HEK293 (cell line): Measurements from ENCODE around the gene ITSN1.

Source experiments
- KLF17 ChIP-seq: fragments of 450-650 bp; formaldehyde crosslinking; IDR thresholded peaks from 2 replicates; pipeline ENCODE4 v1.5.1; 2016; ENCODE audit warnings: missing biosample characterization, missing genetic modification characterization
- KLF7 ChIP-seq: fragments of 450-650 bp; formaldehyde crosslinking; IDR thresholded peaks from 2 replicates; pipeline ENCODE4 v1.5.1; 2016; ENCODE audit warnings: missing biosample characterization, missing genetic modification characterization, borderline replicate concordance
- PATZ1 ChIP-seq: fragments of 450-650 bp; formaldehyde crosslinking; IDR thresholded peaks from 2 replicates; pipeline ENCODE4 v1.5.1; 2016; ENCODE audit warnings: missing biosample characterization, missing genetic modification characterization
- PRDM1 ChIP-seq: fragments of 450-650 bp; formaldehyde crosslinking; IDR thresholded peaks from 2 replicates; pipeline ENCODE4; 2016; ENCODE audit warnings: missing biosample characterization, missing genetic modification characterization
- SALL2 ChIP-seq: fragments of 450-650 bp; formaldehyde crosslinking; IDR thresholded peaks from 2 replicates; pipeline ENCODE4 v1.5.0; 2017; ENCODE audit warnings: missing biosample characterization, mild to moderate bottlenecking, missing genetic modification characterization, borderline replicate concordance
- ZBTB49 ChIP-seq: fragments of 450-650 bp; formaldehyde crosslinking; IDR thresholded peaks from 2 replicates; pipeline ENCODE4 v1.5.1; 2016; ENCODE audit warnings: missing biosample characterization, missing genetic modification characterization, low read depth
- ZBTB6 ChIP-seq: fragments of 450-650 bp; formaldehyde crosslinking; IDR thresholded peaks from 2 replicates; pipeline ENCODE4 v1.5.1; 2017; ENCODE audit warnings: missing biosample characterization, missing genetic modification characterization
- ZFP41 ChIP-seq: fragments of 450-650 bp; formaldehyde crosslinking; IDR thresholded peaks from 2 replicates; pipeline ENCODE4 v1.5.1; 2016; ENCODE audit warnings: missing biosample characterization, missing genetic modification characterization, borderline replicate concordance
- ZNF10 ChIP-seq: fragments of 450-650 bp; formaldehyde crosslinking; IDR thresholded peaks from 2 replicates; pipeline ENCODE4 v1.5.1; 2017; ENCODE audit warnings: missing biosample characterization, missing genetic modification characterization
- ZNF157 ChIP-seq: fragments of 450-650 bp; formaldehyde crosslinking; IDR thresholded peaks from 2 replicates; pipeline ENCODE4 v1.5.1; 2016; ENCODE audit warnings: missing biosample characterization, missing genetic modification characterization
- ZNF184 ChIP-seq: fragments of 450-650 bp; IDR thresholded peaks from 2 replicates; pipeline ENCODE4 v1.5.1; 2018; ENCODE audit warnings: missing biosample characterization, mild to moderate bottlenecking, missing genetic modification characterization
- ZNF211 ChIP-seq: fragments of 450-650 bp; formaldehyde crosslinking; IDR thresholded peaks from 2 replicates; pipeline ENCODE4 v1.5.1; 2016; ENCODE audit warnings: low read depth, missing biosample characterization, missing genetic modification characterization
- ZNF214 ChIP-seq: fragments of 450-650 bp; formaldehyde crosslinking; IDR thresholded peaks from 2 replicates; pipeline ENCODE4 v1.5.1; 2017; ENCODE audit warnings: missing biosample characterization, mild to moderate bottlenecking, missing genetic modification characterization, borderline replicate concordance
- ZNF292 ChIP-seq: fragments of 450-650 bp; formaldehyde crosslinking; IDR thresholded peaks from 2 replicates; pipeline ENCODE4 v1.5.1; 2016; ENCODE audit warnings: low read depth, missing biosample characterization, missing genetic modification characterization, borderline replicate concordance
- ZNF324 ChIP-seq: fragments of 450-650 bp; formaldehyde crosslinking; IDR thresholded peaks from 2 replicates; pipeline ENCODE4 v1.5.1; 2016; ENCODE audit warnings: missing biosample characterization, missing genetic modification characterization
- ZNF37A ChIP-seq: fragments of 450-650 bp; IDR thresholded peaks from 2 replicates; pipeline ENCODE4 v1.5.1; 2018; ENCODE audit warnings: missing biosample characterization, missing genetic modification characterization
- ZNF404 ChIP-seq: fragments of 450-650 bp; formaldehyde crosslinking; IDR thresholded peaks from 2 replicates; pipeline ENCODE4 v1.5.1; 2017; ENCODE audit warnings: missing biosample characterization, missing genetic modification characterization
- ZNF416 ChIP-seq: fragments of 450-650 bp; formaldehyde crosslinking; IDR thresholded peaks from 2 replicates; pipeline ENCODE4 v1.5.1; 2016; ENCODE audit warnings: missing biosample characterization, missing genetic modification characterization
- ZNF449 ChIP-seq: fragments of 450-650 bp; formaldehyde crosslinking; IDR thresholded peaks from 2 replicates; pipeline ENCODE4 v1.5.1; 2017; ENCODE audit warnings: missing biosample characterization, mild to moderate bottlenecking, missing genetic modification characterization, moderate library complexity
- ZNF561 ChIP-seq: fragments of 450-650 bp; IDR thresholded peaks from 2 replicates; pipeline ENCODE4 v1.5.1; 2018; ENCODE audit warnings: missing biosample characterization, missing genetic modification characterization, borderline replicate concordance
- ZNF621 ChIP-seq: fragments of 450-650 bp; formaldehyde crosslinking; IDR thresholded peaks from 2 replicates; pipeline ENCODE4 v1.5.1; 2017; ENCODE audit warnings: missing biosample characterization, missing genetic modification characterization
- ZNF626 ChIP-seq: fragments of 450-650 bp; sonication (Bioruptor Pico); formaldehyde crosslinking; IDR thresholded peaks from 2 replicates; pipeline ENCODE4 v1.5.1; 2018; ENCODE audit warnings: missing biosample characterization, missing genetic modification characterization, inconsistent platforms
- ZNF629 ChIP-seq: fragments of 450-650 bp; formaldehyde crosslinking; IDR thresholded peaks from 2 replicates; pipeline ENCODE4 v1.5.1; 2017; ENCODE audit warnings: missing biosample characterization, missing genetic modification characterization
- ZNF645 ChIP-seq: fragments of 450-650 bp; formaldehyde crosslinking; IDR thresholded peaks from 2 replicates; pipeline ENCODE4; 2016; ENCODE audit warnings: missing biosample characterization, missing genetic modification characterization
- ZNF664 ChIP-seq: fragments of 450-650 bp; formaldehyde crosslinking; IDR thresholded peaks from 2 replicates; pipeline ENCODE4 v1.5.1; 2016; ENCODE audit warnings: missing biosample characterization, missing genetic modification characterization
- ZNF768 ChIP-seq: fragments of 450-650 bp; formaldehyde crosslinking; IDR thresholded peaks from 2 replicates; pipeline ENCODE4 v1.5.1; 2018; ENCODE audit warnings: missing biosample characterization, mild to moderate bottlenecking, missing genetic modification characterization
- ZNF777 ChIP-seq: fragments of 450-650 bp; formaldehyde crosslinking; IDR thresholded peaks from 2 replicates; pipeline ENCODE4 v1.5.1; 2017; ENCODE audit warnings: missing biosample characterization, missing genetic modification characterization, borderline replicate concordance
- ZNF785 ChIP-seq: fragments of 450-650 bp; formaldehyde crosslinking; IDR thresholded peaks from 2 replicates; pipeline ENCODE4 v1.5.1; 2016; ENCODE audit warnings: missing biosample characterization, missing genetic modification characterization
- TF ChIP-seq, protein P1 (sequence below): fragments of 450-650 bp; IDR thresholded peaks from 2 replicates; pipeline ENCODE4 v1.5.1; 2018; ENCODE audit warnings: missing biosample characterization, mild to moderate bottlenecking, missing genetic modification characterization

Gene ITSN1

GRCh38 chr21:33761441-33762036 is 119.2 kb downstream of the ITSN1 start (continued):
- TF ChIP-seq ZNF629 (tag by site-specific recombination), result peak; percentile 96
- no peak for TF ChIP-seq ZNF785 (tag by site-specific recombination)
- TF ChIP-seq ZNF404 (tag by site-specific recombination), result no peak
- TF ChIP-seq, protein P1, sequence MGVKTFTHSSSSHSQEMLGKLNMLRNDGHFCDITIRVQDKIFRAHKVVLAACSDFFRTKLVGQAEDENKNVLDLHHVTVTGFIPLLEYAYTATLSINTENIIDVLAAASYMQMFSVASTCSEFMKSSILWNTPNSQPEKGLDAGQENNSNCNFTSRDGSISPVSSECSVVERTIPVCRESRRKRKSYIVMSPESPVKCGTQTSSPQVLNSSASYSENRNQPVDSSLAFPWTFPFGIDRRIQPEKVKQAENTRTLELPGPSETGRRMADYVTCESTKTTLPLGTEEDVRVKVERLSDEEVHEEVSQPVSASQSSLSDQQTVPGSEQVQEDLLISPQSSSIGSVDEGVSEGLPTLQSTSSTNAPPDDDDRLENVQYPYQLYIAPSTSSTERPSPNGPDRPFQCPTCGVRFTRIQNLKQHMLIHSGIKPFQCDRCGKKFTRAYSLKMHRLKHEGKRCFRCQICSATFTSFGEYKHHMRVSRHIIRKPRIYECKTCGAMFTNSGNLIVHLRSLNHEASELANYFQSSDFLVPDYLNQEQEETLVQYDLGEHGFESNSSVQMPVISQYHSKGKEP, result peak; percentile 29; the same call in 1 of the 2 replicates
- TF ChIP-seq KLF17 (tag by site-specific recombination), result peak; percentile 54
- no peak for TF ChIP-seq ZNF416 (tag by site-specific recombination)
- no peak; the same call in 1 of the 2 replicates for TF ChIP-seq ZBTB6 (tag by site-specific recombination)
- 0 out of 2 replicates have a peak, but pooled peaks have one; percentile 66 for TF ChIP-seq ZNF10 (tag by site-specific recombination)
- no peak for TF ChIP-seq SALL2
- TF ChIP-seq ZNF777, result no peak
- no peak for TF ChIP-seq ZNF626 (tag by site-specific recombination)
- TF ChIP-seq ZNF561 (tag by site-specific recombination), result 0 out of 2 replicates have a peak, but pooled peaks have one; percentile 74
- no peak for TF ChIP-seq ZNF621 (tag by site-specific recombination)
- no peak for TF ChIP-seq ZNF768 (tag by site-specific recombination)
- TF ChIP-seq PRDM1, result peak; percentile 57; the same call in 1 of the 2 replicates
- TF ChIP-seq ZFP41 (tag by site-specific recombination), result no peak
- no peak for TF ChIP-seq ZNF449
- TF ChIP-seq ZNF645 (tag by site-specific recombination), result no peak
- peak; percentile 74; the same call in 1 of the 2 replicates for TF ChIP-seq ZNF324 (tag by site-specific recombination)
- TF ChIP-seq ZNF157 (tag by site-specific recombination), result no peak
- TF ChIP-seq ZNF184 (tag by site-specific recombination), result peak; percentile 90; the same call in 1 of the 2 replicates
- no peak for TF ChIP-seq ZBTB49
- TF ChIP-seq KLF7 (tag by site-specific recombination), result no peak
- TF ChIP-seq PATZ1 (tag by site-specific recombination), result peak; percentile 80
- no peak for TF ChIP-seq ZNF37A
- no peak for TF ChIP-seq ZNF211 (tag by site-specific recombination)
- no peak for TF ChIP-seq ZNF664 (tag by site-specific recombination)
- TF ChIP-seq ZNF214 (tag by site-specific recombination), result no peak
- 0 out of 2 replicates have a peak, but pooled peaks have one; percentile 43 for TF ChIP-seq ZNF292
